ENCODE measurements around the gene MAOB. TPM values are rescaled to one million over a fixed set of nuclear protein-coding genes. Genes with fewer than 3 reads are reported as not detected.

The MAOB gene
- total RNA-seq (2011; cell fraction: chromatin; rRNA removed; ENCODE audit: low replicate concordance): not detected in 2 replicates
- not detected in 2 replicates for total RNA-seq (2011; cell fraction: nucleolus; rRNA removed)
- total RNA-seq (2011; cell fraction: nucleoplasm; rRNA removed): not detected in 2 replicates
- total RNA-seq (2014; rRNA removed): not detected in 2 replicates
- total RNA-seq (2014; rRNA removed; fragmentation: Illumina TruSeq; extraction: Trizol): not detected in 2 replicates
- total RNA-seq (2015; rRNA removed; fragmentation: Illumina TruSeq; extraction: Trizol): not detected in 2 replicates
- 0.09 and 0.13 TPM in 2 replicates for total RNA-seq (2021)
- polyA plus RNA-seq (2011; rRNA removed): not detected in 2 replicates
- polyA plus RNA-seq (2011; cell fraction: cytosol; rRNA removed): not detected in 2 replicates
- polyA plus RNA-seq (2011; cell fraction: nucleus; rRNA removed): not detected in 2 replicates
- polyA plus RNA-seq (2012): not detected in 2 replicates
- polyA plus RNA-seq (2014; fragmentation: Illumina TruSeq; extraction: Trizol): not detected in 2 replicates
- not detected for polyA plus RNA-seq (2014; fragmentation: Nextera tagmentation; extraction: Ambion mirVana)
- 0.05 TPM in 1 of 2 replicates, not detected in the other for polyA plus RNA-seq (2014; rRNA removed)
- polyA minus RNA-seq (2011; rRNA and poly(A)+ RNA removed): not detected in 2 replicates
- polyA minus RNA-seq (2011; cell fraction: cytosol; rRNA and poly(A)+ RNA removed): not detected in 2 replicates
- polyA minus RNA-seq (2011; cell fraction: nucleus; rRNA and poly(A)+ RNA removed): not detected in 2 replicates
- not detected for Bru-seq, nascent RNA
- not detected for BruChase-seq, experiment 1, labeled RNA remaining after a 2-hour chase
- not detected for BruChase-seq, experiment 2, labeled RNA remaining after a 6-hour chase
- long read RNA-seq, experiment 1: 0 reads
- long read RNA-seq, experiment 2: 0 reads
- long read RNA-seq, experiment 3: 0 reads

- Histone ChIP-seq H3K9ac (ENCODE audit: insufficient read depth in 1 of 2, low read depth in 2 of 2, low read length in 2 of 2) (no peak within 1 kb of the TSS), H3K79me2 (ENCODE audit: control insufficient read depth, insufficient read depth, low read length) (no peaks in the 10 kb centered on the region), H3K27me3 (ENCODE audit: control insufficient read depth in 2 of 2, insufficient read depth in 2 of 2, low read length in 2 of 2) (peaks cover 0 to 12% of the 10 kb centered on the region in 2 experiments; a peak in 2 of 5 replicates), H3K4me2 (ENCODE audit: insufficient read depth, low read length) (no peak within 1 kb of the TSS), H2AFZ (ENCODE audit: low read depth, low read length) (no peak within 1 kb of the TSS), H4K20me1 (replicated peaks; ENCODE audit: control insufficient read depth, insufficient read depth, low read length) (no peaks in the 10 kb centered on the region), H3K27ac (ENCODE audit: extremely low read depth, low read depth, low read length) (no peak within 1 kb of the TSS), H3K4me3 (no peak within 1 kb of the TSS), H3K9me1 (ENCODE audit: control insufficient read depth, insufficient read depth, low read length) (no peaks in the 10 kb centered on the region), H3K36me3 (ENCODE audit: control insufficient read depth, insufficient read depth, low read length) (no peaks in the 10 kb centered on the region), H3K9me3 (replicated peaks; ENCODE audit: control insufficient read depth, insufficient read depth, low read depth, low read length) (no peaks in the 10 kb centered on the region), H3K4me1 (replicated peaks in 1 of 2; ENCODE audit: control insufficient read depth in 2 of 2, insufficient read depth in 2 of 2, low read length in 2 of 2) (peaks cover 0 to 7% of the 10 kb centered on the region in 2 experiments; a peak in 1 of 5 replicates)
- intact Hi-C loops (cut with micrococcal nuclease) (no loop called here), in situ Hi-C loops (cut with MboI) (no loop called here)
- CTCF ChIA-PET (ENCODE audit: low intra/inter-chr PET ratio): no interaction called here
- ATAC-seq (peak; percentile 94), DNase-seq (ENCODE audit: extremely low read depth in 1 of 4, low spot score in 3 of 4) (peak; percentile 43 to 65 (median 49)), FAIRE-seq (no peak)
- no TSS peak for BruUV-seq (replicated peaks)
- 0% methylated on average over 9 of the region's 36 CpGs for WGBS (ENCODE audit: insufficient coverage, low coverage, missing lambda C conversion rate)
- POLR2A ChIA-PET: no interaction called here
- TF ChIP-seq NRF1 (conservative IDR thresholded peaks at IDR 0.05 in 1 of 2, IDR thresholded peaks at IDR 0.05 in 1 of 2) (peak in 1 of 2 experiments; percentile 20; a peak in 2 of 4 replicates), CEBPB (tag; IDR thresholded peaks at IDR 0.05) (no peak), TCFL5 (CRISPR knock-in tag; conservative IDR thresholded peaks at IDR 0.05) (no peak), EGR1 (conservative IDR thresholded peaks at IDR 0.05) (peak; percentile 41; the same call in 1 of the 2 replicates), VEZF1 (CRISPR knock-in tag; IDR thresholded peaks at IDR 0.05) (peak; percentile 30; the same call in 1 of the 2 replicates)
Measured at GRCh38 chrX:43882294-43882681, at the start of gene MAOB. MAOB (minus strand) TSS chrX:43882450; CDS start chrX:43882299, 151 bp downstream.

All from K562 (cell line).